Right ventricle myocardium superior (tissue), 1 donor: ENCODE results near the gene PLVAP. TPM values are rescaled to one million over a fixed set of nuclear protein-coding genes. Genes with fewer than 3 reads are reported as not detected.
A peak's percentile ranks its signal among the peaks of the same experiment; 100 is the strongest.
"Not testable (repeated sequence)": the region's sequence is repeated elsewhere in the genome, so short reads cannot be mapped to it uniquely, and the experiment has no call there.

Experiments used
- ATAC-seq: fragments of 200-7000 bp; cut with Tn5 transposase; one replicate; pipeline ENCODE4 v1.9.1; 2020; ENCODE audit warnings: mild to moderate bottlenecking; ENCODE audit not compliant: poor library complexity
- DNase-seq: peaks from one replicate; pipeline ENCODE4 v3.0.0-alpha.2; 2020
- intact Hi-C: fragments of 100-400 bp; cut with DNase I; formaldehyde crosslinking; loops from one replicate; pipeline ENCODE4 v1.11.2; 2022
- total RNA-seq: library from RNA; stranded (reverse); fragmentation: NEBNext Ultra II Directional; extraction: Animal tissue kit (Norgen Biotek cat#: 25700); gene quantifications from one replicate; pipeline ENCODE4 v1.2.1, GENCODE V29; 2021
- donor health status: DM: no; HTN: yes; CAD: no; lungs with severe emphysema.

The PLVAP gene
- total RNA-seq, 1 donor from 2014 or later: 18.1 TPM

DNA sequence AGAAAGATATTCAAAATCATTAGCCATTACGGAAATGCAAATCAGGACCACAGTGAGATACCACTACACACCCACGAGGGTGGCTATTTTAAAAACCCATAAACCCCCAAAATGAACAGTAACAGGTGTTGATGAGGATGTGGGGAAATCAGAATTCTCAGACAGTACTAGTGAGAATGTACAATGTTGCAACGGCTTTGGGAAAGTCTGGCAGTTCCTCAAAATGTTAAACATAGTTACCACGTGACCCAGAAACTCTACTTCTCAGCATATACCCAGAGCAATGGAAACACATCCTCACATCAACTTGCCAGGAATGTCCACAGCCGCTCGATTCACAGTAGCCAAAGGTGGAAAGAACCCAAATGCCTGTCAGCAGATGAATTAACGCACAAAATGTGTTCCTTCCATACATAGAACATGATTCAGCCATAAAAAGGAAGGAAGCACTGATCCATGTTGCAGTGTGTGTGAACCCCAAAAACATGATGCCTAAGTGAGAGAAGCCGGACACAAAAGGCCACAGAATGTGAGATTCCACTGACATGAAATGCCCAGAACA, 7.0 kb downstream of the PLVAP start:
- DNase-seq: no peak
- intact Hi-C loops: no loop called here
- peak; percentile 66 for ATAC-seq

- DNase-seq (no peak), ATAC-seq (no peak)
- intact Hi-C loops: no loop called here
These were observed 11.8 kb downstream of the PLVAP start for GRCh38 chr19:17365361-17365760.

DNA sequence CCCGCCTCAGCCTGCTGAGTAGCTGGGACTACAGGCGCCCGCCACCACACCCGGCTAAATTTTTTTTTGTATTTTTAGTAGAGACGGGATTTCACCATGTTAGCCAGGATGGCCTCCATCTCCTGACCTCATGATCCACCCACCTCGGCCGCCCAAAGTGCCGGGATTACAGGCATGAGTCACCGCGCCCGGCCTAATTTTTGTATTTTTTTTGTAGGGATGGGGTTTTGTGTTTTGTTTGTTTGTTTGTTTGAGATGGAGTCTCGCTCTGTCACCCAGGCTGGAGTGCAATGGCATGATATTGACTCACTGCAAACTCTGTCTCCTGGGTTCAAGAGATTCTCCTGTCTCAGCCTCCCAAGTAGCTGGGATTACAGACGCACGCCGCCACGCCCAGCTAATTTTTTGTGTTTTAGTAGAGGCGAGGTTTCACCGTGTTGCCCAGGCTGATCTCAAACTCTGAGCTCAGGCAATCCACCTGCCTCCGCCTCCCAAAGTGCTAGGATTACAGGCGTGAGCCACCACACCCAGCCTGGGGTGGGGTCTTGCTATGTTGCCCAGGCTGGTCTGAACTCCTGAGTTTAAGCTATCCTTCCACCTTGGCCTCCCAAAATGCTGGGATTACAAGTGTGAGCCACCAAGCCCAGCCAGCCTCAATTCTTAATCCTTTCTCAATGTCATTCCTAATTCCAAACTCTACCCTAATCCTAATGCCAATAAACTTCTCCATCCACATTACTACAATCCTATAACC, 13.1 kb downstream of the PLVAP start:
- DNase-seq, intact Hi-C loops, ATAC-seq: not testable (repeated sequence)

- ATAC-seq (no peak), DNase-seq (no peak)
- intact Hi-C loops: no loop called here
These were observed 17.0 kb downstream of the PLVAP start for GRCh38 chr19:17359905-17360800.

DNA sequence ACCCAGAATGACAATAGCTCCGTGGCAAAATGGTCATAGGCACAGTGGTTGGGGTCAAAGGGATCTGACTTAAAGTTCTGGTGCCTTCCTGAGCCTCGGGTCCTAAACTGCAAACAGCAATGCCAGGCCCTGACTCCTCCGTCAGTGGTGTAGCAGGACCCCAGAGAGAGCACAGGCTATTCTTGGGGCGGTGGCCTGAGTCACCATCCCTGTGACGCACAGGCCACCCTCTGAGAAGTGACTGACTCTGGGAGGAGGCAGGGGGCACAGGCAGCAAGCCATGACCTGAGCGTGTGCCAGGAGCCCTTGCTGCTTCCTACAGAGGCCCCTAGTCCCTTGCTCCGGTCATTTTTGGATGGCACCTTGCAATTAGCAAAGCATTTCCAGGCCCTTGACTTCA, 18.7 kb downstream of the PLVAP start:
- DNase-seq (no peak), ATAC-seq (no peak)
- intact Hi-C loops: no loop called here

GRCh38 chr19:17357724-17358123, 19.4 kb downstream of the PLVAP start:
- DNase-seq (no peak), ATAC-seq (no peak)
- intact Hi-C loops: no loop called here

DNA sequence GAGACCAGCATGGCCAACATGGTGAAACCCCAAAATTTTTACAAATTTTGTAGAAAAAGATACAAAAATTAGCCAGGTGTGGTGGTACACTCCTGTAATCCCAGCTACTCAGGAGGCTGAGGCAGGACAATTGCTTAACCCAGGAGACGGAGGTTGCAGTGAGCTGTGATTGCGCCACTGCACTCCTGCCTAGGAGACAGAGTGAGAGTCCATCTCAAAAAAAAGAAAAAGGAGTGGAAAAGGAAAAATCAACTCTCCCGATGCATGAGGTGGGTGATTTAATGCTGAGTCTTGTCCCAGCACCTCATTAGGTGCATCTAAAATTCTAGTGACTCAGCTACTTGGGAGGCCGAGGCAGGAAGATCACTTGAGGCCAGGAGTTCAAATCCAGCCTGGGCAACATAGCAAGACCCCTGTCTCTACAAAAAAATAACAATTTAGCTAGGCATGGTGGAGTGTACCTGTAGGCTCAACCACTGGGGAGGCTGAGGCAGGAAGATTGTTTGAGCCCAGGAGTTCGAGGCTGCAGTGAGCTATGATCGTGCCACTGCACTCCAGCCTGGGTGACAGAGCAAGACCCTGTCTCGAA, 20.0 kb downstream of the PLVAP start:
- ATAC-seq (no peak), DNase-seq (no peak)
- intact Hi-C loops: no loop called here

DNA sequence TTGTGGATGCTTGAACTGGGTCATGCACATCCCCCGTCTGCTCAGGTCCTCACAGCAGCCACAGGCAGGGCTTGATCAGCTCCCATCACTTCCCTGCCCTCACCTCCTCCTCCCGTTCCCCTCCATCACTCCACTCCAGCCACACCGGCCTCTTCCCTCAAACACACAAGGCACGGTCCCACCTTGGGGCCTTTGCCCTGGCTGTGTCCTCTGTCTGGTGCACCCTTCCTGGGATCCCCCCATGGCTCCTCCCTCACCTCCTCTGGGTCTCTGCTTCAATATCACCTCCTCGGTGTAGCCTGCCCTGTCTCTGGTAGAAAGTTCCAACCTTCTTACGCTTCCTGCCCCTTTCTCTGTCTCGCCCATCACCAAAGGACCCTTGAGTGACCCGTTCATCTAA, 23.8 kb downstream of the PLVAP start:
- intact Hi-C loops: no loop called here
- DNase-seq: no peak
- no peak for ATAC-seq

DNA sequence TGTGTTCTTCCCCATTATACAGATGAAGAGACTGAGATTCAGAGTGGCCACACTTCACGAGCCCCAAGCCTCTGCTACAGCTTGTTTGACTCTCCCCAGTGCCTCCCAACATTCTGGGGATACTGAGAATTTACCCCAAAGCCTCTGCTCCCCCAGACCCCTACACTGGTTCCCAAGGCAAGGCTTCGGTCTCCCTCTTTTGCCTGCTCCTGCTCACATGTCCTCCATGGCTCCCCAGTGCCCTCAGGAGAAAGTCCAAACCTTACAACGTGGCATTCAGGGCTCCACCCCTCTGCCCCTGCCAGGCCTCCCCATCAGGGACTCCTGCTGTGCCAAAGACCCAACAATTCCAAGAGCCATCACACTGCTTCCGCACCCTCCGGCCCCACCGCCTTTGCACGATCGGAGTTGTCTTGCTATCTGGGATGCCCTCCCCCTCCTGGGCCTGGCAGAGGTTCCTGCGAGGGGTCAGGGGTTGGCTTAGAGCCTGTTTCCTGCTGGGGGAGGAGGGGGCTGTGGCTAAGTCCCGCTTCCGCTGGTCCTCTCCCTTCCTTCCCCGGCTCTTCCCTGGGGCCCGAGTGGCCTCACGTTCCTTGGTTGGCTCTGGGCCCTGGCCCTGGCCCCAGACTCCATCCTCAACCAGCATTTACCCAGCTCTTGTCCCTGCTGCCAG, 24.4 kb downstream of the PLVAP start:
- DNase-seq (no peak), ATAC-seq (no peak)
- intact Hi-C loops: no loop called here

DNA sequence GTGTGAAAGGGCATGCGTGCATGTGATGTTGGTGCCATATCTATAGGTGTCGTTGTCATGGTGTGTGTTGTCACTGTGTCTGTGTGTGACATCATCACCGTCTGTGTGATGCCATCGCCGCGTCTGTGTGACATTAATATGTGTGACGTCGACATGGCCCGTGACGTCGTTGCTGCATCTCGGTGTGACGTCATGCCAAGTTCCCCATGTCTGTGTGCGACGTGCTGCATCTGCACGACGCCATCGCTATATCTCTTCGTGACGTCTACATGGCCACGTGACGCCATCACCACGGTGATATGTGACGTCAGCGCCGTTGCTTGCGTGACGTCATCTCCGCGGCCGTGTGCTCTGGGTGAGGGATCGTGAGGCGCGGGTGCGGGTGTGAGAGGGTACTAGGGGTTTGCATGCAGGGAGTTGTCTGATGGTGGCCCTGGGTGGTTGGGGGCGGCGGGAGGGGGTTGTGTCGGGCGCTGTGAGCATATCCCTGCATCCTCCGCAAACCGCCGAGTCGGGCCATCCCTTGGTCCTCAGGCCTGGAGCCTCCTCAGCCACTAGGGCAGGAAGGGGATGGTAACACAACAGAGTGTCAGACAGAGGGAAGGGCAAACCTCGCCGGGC, 25.2 kb downstream of the PLVAP start:
- intact Hi-C loops: no loop called here
- no peak for ATAC-seq
- DNase-seq: no peak

DNA sequence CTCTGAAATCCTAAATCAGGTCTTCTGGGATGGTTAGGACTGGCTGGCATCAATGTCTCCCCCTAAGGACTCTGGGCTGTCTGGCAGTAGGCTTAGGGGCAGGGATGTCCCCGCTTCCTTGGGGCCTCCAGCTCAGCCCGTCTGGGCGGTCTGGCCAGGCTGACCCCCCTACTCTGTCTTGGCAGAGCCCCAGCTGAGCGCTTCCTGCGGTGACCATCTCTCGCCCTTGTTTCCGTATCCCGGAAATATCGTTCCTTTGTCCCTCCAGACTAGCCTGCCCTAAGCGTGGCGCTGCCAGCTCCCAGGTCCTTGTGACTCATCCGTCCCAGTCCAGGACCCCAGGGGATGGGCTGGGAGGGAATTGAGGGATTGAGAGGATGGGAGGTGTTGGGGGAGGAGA, 28.4 kb downstream of the PLVAP start:
- ATAC-seq (peak; percentile 60), DNase-seq (peak; percentile 75)
- intact Hi-C loops: loop anchor here (5.0 kb wide), 1 partner anchor 39 kb away; no protein-coding TSS in a partner anchor

DNA sequence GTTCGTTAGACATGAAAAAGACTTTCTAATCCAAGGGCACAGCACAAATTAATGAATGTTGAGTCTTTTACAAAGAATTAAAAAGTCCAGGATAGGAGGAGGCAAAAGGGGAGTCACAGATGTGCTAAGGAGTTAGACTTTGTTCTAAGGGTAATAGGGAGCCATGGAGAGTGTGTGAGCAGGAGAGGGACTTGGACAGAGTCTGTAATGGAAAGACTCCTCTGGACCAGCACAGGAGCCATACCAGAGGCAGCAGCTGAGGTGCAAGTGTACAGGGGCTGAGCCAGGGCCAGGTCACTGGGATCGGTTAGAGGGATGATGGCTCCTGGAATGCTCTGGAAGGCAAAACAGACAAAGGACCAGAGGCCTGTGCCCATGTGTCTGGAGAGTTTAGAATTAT, 29.3 kb downstream of the PLVAP start:
- DNase-seq: no peak
- no peak for ATAC-seq
- intact Hi-C loops: loop anchor here (5.0 kb wide), 1 partner anchor 39 kb away; no protein-coding TSS in a partner anchor

DNA sequence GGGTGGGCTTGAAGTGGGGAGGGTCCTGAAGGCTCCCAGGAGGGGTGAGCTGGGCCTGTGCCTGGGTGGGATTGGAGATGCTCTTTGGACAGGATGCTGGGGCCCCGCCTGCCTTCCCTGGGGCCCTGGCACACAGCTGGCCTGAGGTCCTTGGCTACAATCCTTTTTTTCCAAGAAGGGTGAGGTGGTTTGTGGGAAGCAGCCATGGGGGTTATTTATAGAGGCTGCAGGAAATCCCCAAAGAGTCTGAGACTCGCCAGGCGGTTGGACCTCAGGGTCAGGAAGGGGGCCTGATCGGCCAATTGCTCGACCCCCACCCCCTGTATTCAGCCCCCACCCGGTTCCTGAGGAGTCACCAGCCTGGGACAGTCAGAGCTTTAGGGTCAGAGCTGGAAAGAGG, 29.8 kb downstream of the PLVAP start:
- intact Hi-C loops: loop anchor here (5.0 kb wide), 1 partner anchor 40 kb away; no protein-coding TSS in a partner anchor
- ATAC-seq (peak; percentile 40), DNase-seq (no peak)

- DNase-seq (peak; percentile 86), ATAC-seq (peak; percentile 90)
- intact Hi-C loops: loop anchor here (5.0 kb wide), 1 partner anchor 41 kb away; no protein-coding TSS in a partner anchor
These were observed 31.0 kb downstream of the PLVAP start for GRCh38 chr19:17346109-17346671.

DNA sequence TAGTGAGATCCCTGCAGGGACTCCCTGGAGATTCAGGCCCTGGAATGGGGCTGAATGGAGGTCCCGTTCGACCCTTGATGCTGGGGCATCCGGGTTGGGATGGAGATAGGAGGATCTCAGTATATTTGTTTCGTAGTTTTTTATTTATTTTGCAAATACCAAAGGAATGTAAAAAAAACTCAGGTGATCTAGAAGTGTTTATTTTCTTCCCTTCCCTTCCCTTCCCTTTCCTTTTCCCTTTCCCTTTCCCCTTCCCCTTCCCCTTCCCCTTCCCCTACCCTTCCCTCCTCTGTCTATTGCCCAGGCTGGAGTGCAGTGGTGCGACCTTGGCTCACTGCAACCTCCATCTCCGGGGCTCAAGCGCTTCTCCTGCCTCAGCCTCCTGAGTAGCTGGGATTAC, 35.3 kb downstream of the PLVAP start:
- intact Hi-C loops: no loop called here
- ATAC-seq: no peak
- DNase-seq: no peak

GRCh38 chr19:17341386-17341785, 35.8 kb downstream of the PLVAP start:
- intact Hi-C loops: no loop called here
- ATAC-seq: no peak
- no peak for DNase-seq

- no peak for DNase-seq
- ATAC-seq: no peak
- intact Hi-C loops: no loop called here
These were observed 36.2 kb downstream of the PLVAP start for GRCh38 chr19:17340871-17341357.
